GM19240 (cell line): ENCODE results near the gene BRD9.
"Not testable (repeated sequence)": the region's sequence is repeated elsewhere in the genome, so short reads cannot be mapped to it uniquely, and the experiment has no call there.

ENCODE experiments used
- DNase-seq: peaks from one replicate; pipeline ENCODE4 v3.0.0; 2011; ENCODE audit warnings: low spot score; ENCODE audit not compliant: insufficient read length

Gene BRD9

GRCh38 chr5:923281-923873 is 30.8 kb upstream of the BRD9 start:
- peak; percentile 83 for DNase-seq

GRCh38 chr5:922436-923280 is 30.1 kb upstream of the BRD9 start:
- no peak for DNase-seq

GRCh38 chr5:921456-922435 is 29.1 kb upstream of the BRD9 start:
- DNase-seq = no peak

- DNase-seq = no peak
These were observed 27.7 kb upstream of the BRD9 start for GRCh38 chr5:920321-920720.

GRCh38 chr5:919356-920000 is 26.9 kb upstream of the BRD9 start:
- no peak for DNase-seq

GRCh38 chr5:918717-919116 is 26.1 kb upstream of the BRD9 start:
- DNase-seq = not testable (repeated sequence)

GRCh38 chr5:916441-917293 is 24.1 kb upstream of the BRD9 start:
- no peak for DNase-seq

GRCh38 chr5:915946-916345 is 23.3 kb upstream of the BRD9 start:
- no peak for DNase-seq

- DNase-seq = not testable (repeated sequence)
These were observed 22.7 kb upstream of the BRD9 start for GRCh38 chr5:915346-915745.

- DNase-seq = no peak
These were observed 22.0 kb upstream of the BRD9 start for GRCh38 chr5:914612-915011.

- DNase-seq = no peak
These were observed 21.6 kb upstream of the BRD9 start for GRCh38 chr5:914174-914573.

- no peak for DNase-seq
These were observed 19.9 kb upstream of the BRD9 start for GRCh38 chr5:912280-913091.

- no peak for DNase-seq
These were observed 19.0 kb upstream of the BRD9 start for GRCh38 chr5:911601-912000.

- DNase-seq = no peak
These were observed 18.2 kb upstream of the BRD9 start for GRCh38 chr5:910769-911160.

- DNase-seq = no peak
These were observed 17.6 kb upstream of the BRD9 start for GRCh38 chr5:909994-910768.

- no peak for DNase-seq
These were observed 16.5 kb upstream of the BRD9 start for GRCh38 chr5:909086-909485.

- DNase-seq = no peak
These were observed 15.6 kb upstream of the BRD9 start for GRCh38 chr5:908172-908571.

- no peak for DNase-seq
These were observed 14.8 kb upstream of the BRD9 start for GRCh38 chr5:907366-907910.
